ENCODE results near the gene ZFYVE21. TPM values are rescaled to one million over a fixed set of nuclear protein-coding genes. Genes with fewer than 3 reads are reported as not detected.

Gene ZFYVE21
- total RNA-seq, 1 experiment from 2014 or later: 47.2 TPM

DNA sequence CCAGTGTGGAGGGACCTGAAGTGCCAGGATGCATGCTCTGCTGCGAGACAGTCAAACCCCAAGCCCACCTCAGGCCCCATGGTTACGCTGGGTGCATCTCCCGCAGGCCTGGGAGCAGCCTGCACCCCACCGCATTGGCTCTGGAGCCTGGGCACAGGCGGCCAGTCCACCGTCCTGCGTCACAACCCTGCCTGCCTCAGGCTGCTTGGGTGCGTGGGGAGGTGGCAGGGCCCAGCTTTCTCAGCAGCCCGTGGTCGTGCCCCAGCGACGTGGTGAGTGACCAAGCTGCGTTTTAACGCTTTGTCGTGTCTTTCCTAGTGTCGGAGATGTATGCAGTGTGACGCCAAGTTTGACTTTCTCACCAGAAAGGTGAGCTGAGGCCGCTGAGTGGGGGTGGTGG lies 10.9 kb downstream of the ZFYVE21 start:
- H4K20me1 ChIP-seq (ENCODE audit: low read length): no peaks in the 10 kb centered on the region
- ChIA-PET CTCF (no interaction called here), POLR2A (ENCODE audit: unreplicated experiment) (no interaction called here)
- no TSS peak for BruUV-seq (replicated peaks)
- no peaks in the 10 kb centered on the region for H3K9me2 ChIP-seq (replicated peaks; ENCODE audit: low read length)
- intact Hi-C loops (cut with micrococcal nuclease): no loop called here
- no peaks in the 10 kb centered on the region for H3K9me3 ChIP-seq (ENCODE audit: low read length)
- no peak overlapping the region for H3K4me2 ChIP-seq (ENCODE audit: low read length)
- H3K79me2 ChIP-seq (ENCODE audit: low read length): peaks cover 44% of the 10 kb centered on the region
- H3K27me3 ChIP-seq (ENCODE audit: low read length): no peaks in the 10 kb centered on the region
- no peak overlapping the region for H2AFZ ChIP-seq (ENCODE audit: low read length)
- H3K4me3 ChIP-seq (ENCODE audit: low read length): no peak overlapping the region
- H3K27ac ChIP-seq (ENCODE audit: low read length): no peak overlapping the region
- H3K4me1 ChIP-seq (ENCODE audit: insufficient read depth, low read length): peaks cover 8% of the 10 kb centered on the region
- TF ChIP-seq EZH2 (IDR thresholded peaks at IDR 0.05; ENCODE audit: low read length, unreplicated experiment): no peak
- TF ChIP-seq, protein P1, sequence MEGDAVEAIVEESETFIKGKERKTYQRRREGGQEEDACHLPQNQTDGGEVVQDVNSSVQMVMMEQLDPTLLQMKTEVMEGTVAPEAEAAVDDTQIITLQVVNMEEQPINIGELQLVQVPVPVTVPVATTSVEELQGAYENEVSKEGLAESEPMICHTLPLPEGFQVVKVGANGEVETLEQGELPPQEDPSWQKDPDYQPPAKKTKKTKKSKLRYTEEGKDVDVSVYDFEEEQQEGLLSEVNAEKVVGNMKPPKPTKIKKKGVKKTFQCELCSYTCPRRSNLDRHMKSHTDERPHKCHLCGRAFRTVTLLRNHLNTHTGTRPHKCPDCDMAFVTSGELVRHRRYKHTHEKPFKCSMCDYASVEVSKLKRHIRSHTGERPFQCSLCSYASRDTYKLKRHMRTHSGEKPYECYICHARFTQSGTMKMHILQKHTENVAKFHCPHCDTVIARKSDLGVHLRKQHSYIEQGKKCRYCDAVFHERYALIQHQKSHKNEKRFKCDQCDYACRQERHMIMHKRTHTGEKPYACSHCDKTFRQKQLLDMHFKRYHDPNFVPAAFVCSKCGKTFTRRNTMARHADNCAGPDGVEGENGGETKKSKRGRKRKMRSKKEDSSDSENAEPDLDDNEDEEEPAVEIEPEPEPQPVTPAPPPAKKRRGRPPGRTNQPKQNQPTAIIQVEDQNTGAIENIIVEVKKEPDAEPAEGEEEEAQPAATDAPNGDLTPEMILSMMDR (conservative IDR thresholded peaks at IDR 0.05; ENCODE audit: low read depth, low read length): no peak
- no peak for TF ChIP-seq EZH2phosphoT487 (IDR thresholded peaks at IDR 0.05; ENCODE audit: borderline replicate concordance, low read length)
- H3K36me3 ChIP-seq (ENCODE audit: low read depth, low read length): no peaks in the 10 kb centered on the region; the same call in 1 of the 2 replicates
- DNase-seq: no peak
- no peak overlapping the region for H3K9ac ChIP-seq (ENCODE audit: low read length)
- H3F3A ChIP-seq (ENCODE audit: low read length, unreplicated experiment): peaks cover 4% of the 10 kb centered on the region
- no peak for ATAC-seq

DNA sequence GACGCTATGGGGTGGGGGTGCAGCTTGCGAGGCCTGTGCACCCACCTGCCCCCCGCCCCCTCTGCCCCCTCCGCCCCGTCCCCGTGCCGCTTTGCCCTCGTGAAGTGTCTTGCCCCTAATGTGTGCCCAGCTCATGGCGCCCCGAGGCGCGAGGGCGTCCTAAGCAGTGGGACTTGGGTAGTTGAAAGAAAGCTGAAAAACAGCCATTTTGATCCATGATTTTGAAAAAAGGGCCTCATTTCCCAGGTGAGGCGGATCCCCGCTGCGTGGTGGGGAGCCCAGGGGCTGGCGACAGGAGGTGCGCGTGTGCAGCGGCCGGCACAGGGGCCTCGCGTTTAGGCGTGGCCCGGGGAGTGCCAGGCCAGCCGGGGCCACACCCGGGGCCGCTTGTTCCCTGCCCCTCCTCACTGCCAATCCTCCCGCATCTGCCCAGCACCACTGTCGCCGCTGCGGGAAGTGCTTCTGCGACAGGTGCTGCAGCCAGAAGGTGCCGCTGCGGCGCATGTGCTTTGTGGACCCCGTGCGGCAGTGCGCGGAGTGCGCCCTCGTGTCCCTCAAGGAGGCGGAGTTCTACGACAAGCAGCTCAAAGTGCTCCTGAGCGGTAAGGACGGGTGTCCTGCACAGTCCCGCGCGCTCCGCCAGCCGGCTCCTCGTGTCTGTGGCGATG lies 11.8 kb downstream of the ZFYVE21 start:
- Histone ChIP-seq H3K4me3 (ENCODE audit: low read length) (no peak overlapping the region), H3K27ac (ENCODE audit: low read length) (no peak overlapping the region), H3K9ac (ENCODE audit: low read length) (no peak overlapping the region), H3K36me3 (ENCODE audit: low read depth, low read length) (no peaks in the 10 kb centered on the region; the same call in 1 of the 2 replicates), H3K9me3 (ENCODE audit: low read length) (no peaks in the 10 kb centered on the region), H4K20me1 (ENCODE audit: low read length) (no peaks in the 10 kb centered on the region), H2AFZ (ENCODE audit: low read length) (no peak overlapping the region), H3K79me2 (ENCODE audit: low read length) (peaks cover 38% of the 10 kb centered on the region), H3K27me3 (ENCODE audit: low read length) (no peaks in the 10 kb centered on the region), H3F3A (ENCODE audit: low read length, unreplicated experiment) (no peaks in the 10 kb centered on the region), H3K4me1 (ENCODE audit: insufficient read depth, low read length) (no peaks in the 10 kb centered on the region), H3K4me2 (ENCODE audit: low read length) (no peak overlapping the region), H3K9me2 (replicated peaks; ENCODE audit: low read length) (no peaks in the 10 kb centered on the region)
- intact Hi-C loops (cut with micrococcal nuclease): no loop called here
- BruUV-seq (replicated peaks): no TSS peak
- TF ChIP-seq EZH2 (IDR thresholded peaks at IDR 0.05; ENCODE audit: low read length, unreplicated experiment): no peak
- TF ChIP-seq, protein P1 (conservative IDR thresholded peaks at IDR 0.05; ENCODE audit: low read depth, low read length): no peak
- CTCF ChIA-PET: no interaction called here
- DNase-seq (no peak), ATAC-seq (no peak)
- POLR2A ChIA-PET (ENCODE audit: unreplicated experiment): no interaction called here

DNA sequence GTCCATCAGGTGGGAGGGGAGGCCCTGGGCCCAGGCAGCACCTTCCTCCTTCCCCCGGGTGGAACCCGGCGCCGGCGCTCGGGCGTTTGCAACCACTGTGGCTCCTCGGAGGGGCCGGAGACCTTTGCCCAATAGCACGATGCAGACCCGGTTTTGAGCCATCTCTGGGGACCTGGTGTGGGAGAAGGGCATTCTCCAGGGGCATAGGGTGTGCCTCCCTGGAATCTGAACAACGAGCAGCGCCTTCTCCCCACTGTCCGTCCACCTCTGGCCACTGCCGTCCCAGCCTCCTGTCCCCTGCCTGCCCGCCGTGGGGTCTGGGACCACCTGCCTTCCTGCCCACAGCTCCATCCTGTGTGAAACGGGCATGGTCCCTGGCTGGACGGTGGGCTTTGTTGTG lies 12.5 kb downstream of the ZFYVE21 start:
- Histone ChIP-seq H3K79me2 (ENCODE audit: low read length) (peaks cover 31% of the 10 kb centered on the region), H3K4me1 (ENCODE audit: insufficient read depth, low read length) (no peaks in the 10 kb centered on the region), H3K27me3 (ENCODE audit: low read length) (no peaks in the 10 kb centered on the region), H4K20me1 (ENCODE audit: low read length) (no peaks in the 10 kb centered on the region), H3K9ac (ENCODE audit: low read length) (no peak overlapping the region), H3K9me3 (ENCODE audit: low read length) (no peaks in the 10 kb centered on the region), H3F3A (ENCODE audit: low read length, unreplicated experiment) (no peaks in the 10 kb centered on the region), H3K9me2 (replicated peaks; ENCODE audit: low read length) (no peaks in the 10 kb centered on the region), H3K4me3 (ENCODE audit: low read length) (no peak overlapping the region), H2AFZ (ENCODE audit: low read length) (no peak overlapping the region), H3K4me2 (ENCODE audit: low read length) (no peak overlapping the region), H3K36me3 (ENCODE audit: low read depth, low read length) (no peaks in the 10 kb centered on the region; the same call in 1 of the 2 replicates), H3K27ac (ENCODE audit: low read length) (no peak overlapping the region)
- BruUV-seq (replicated peaks): no TSS peak
- intact Hi-C loops (cut with micrococcal nuclease): no loop called here
- DNase-seq (no peak), ATAC-seq (no peak)
- no peak for TF ChIP-seq EZH2 (IDR thresholded peaks at IDR 0.05; ENCODE audit: low read length, unreplicated experiment)
- TF ChIP-seq, protein P1 (conservative IDR thresholded peaks at IDR 0.05; ENCODE audit: low read depth, low read length): no peak
- TF ChIP-seq EZH2phosphoT487 (IDR thresholded peaks at IDR 0.05; ENCODE audit: borderline replicate concordance, low read length): no peak
- CTCF ChIA-PET: no interaction called here
- POLR2A ChIA-PET (ENCODE audit: unreplicated experiment): no interaction called here

Measured in PC-3 (cell line).